SJSA1 (cell line): ENCODE measurements around the gene PAX1. TPM values are rescaled to one million over a fixed set of nuclear protein-coding genes. Genes with fewer than 3 reads are reported as not detected.

ENCODE experiments used
- DNase-seq, 2 experiments: peaks; one replicate each; pipeline ENCODE4 v3.0.0-alpha.2; 2015 to 2020; ENCODE audit warnings: low spot score in 2 of 2, low read depth in 1 of 2
- H3K27ac ChIP-seq: fragments of 250-450 bp; sonication (Bioruptor Pico); 2 replicates; pipeline ENCODE4 v1.5.1; 2020; ENCODE audit warnings: mild to moderate bottlenecking, moderate library complexity
- H3K27me3 ChIP-seq: fragments of 250-450 bp; sonication (Bioruptor Pico); replicated peaks from 2 replicates; pipeline ENCODE4 v1.5.1; 2020; ENCODE audit warnings: mild to moderate bottlenecking, moderate library complexity
- H3K36me3 ChIP-seq: fragments of 250-450 bp; sonication (Bioruptor Pico); 2 replicates; pipeline ENCODE4 v1.5.1; 2020; ENCODE audit warnings: mild to moderate bottlenecking
- H3K4me1 ChIP-seq: fragments of 250-450 bp; sonication (Bioruptor Pico); replicated peaks from 2 replicates; pipeline ENCODE4 v1.6.1; 2021; ENCODE audit warnings: mild to moderate bottlenecking
- H3K4me3 ChIP-seq: fragments of 250-450 bp; sonication (Bioruptor Pico); 2 replicates; pipeline ENCODE4 v1.5.1; 2020; ENCODE audit warnings: mild to moderate bottlenecking
- H3K9me3 ChIP-seq: fragments of 250-450 bp; sonication (Bioruptor Pico); replicated peaks from 2 replicates; pipeline ENCODE4 v1.5.1; 2020; ENCODE audit warnings: mild to moderate bottlenecking
- total RNA-seq: library from RNA; depleted of rRNA; stranded (reverse); fragments of >200 nt; shearing (Covaris generic); gene quantifications from 2 replicates; pipeline ENCODE4 v1.2.3, GENCODE V29; 2014; rRNA removed

Gene PAX1
- total RNA-seq: not detected in 2 replicates

DNA sequence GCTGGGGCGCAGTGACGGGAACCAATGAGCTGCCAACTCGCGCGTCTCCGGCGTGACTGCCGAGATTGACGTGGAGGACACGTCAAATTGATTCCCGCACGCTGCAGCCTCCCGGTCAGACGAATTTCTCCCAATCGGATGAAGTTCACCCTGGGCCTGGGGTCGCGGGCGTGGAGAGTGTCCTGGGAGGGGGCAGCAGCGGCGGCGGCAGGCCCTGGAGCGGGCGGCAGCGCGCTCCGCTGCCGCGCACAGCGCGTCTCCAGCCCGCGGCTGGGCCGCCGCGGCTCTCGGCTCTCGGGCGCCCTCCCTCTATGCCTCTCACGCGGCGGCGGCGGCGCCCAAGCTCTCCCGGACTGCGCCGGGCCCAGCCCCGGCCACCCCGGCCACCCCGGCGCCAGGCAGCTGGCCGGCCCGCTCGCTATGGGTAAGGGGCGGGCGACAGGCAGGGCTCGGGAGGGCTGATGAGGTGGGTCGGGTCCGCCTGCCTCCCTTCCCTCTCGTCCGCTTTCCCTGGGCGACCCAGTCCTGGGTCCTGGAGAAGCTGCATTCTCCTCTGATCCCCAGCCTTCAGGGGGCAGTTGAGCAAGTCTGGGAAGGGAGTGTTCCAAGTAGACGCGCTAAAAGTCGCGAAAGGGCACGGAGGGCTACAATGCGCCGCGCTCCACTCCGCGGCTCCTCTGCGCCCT, at the start of gene PAX1:
Gene PAX1 (plus strand): TSS at position 90 of the 686 bp plus-strand sequence. CDS start 49 bp downstream, at position 139.
- H3K36me3 ChIP-seq: no peaks in the 10 kb centered on the region
- H3K9me3 ChIP-seq: no peaks in the 10 kb centered on the region
- H3K27ac ChIP-seq: no peak within 1 kb of the TSS
- DNase-seq: no peak
- no peak within 1 kb of the TSS for H3K4me3 ChIP-seq
- H3K4me1 ChIP-seq: no peaks in the 10 kb centered on the region
- peaks cover 11% of the 10 kb centered on the region for H3K27me3 ChIP-seq

DNA sequence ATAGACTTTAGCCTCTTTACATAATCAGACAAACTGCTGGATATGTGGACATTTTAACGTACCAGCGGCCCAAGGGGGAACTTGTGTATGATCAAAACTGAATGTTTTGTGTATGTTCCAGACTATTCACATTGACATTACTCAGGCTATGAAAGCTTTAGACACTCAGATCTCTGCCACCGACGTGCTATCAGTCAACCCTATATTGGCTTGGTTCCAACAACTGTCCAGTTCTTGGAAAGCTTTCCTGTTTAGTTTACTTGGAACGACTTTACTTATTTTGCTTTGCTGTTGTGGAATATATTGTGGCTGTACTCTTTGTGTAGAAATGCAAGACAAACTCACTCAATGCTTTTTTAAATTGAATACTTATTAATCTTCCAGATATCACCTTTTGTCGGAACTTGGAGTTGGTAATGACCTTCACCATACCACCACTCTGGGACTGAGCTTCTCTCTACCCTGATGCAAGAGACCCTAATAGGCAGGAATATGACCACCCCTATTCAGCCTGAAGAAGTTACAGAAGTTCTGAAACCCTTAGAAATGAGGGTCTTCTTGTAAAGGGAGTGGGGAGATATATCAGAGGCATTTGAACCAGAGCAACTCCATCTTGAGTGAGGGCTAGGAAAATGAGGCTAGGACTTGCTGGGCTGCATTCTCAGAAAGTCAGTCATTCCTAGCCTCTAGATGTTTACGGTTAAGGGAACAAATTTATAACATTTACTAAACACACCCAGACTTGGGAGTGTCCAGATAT, 49.0 kb upstream of the PAX1 start:
- no peak overlapping the region for H3K4me3 ChIP-seq
- DNase-seq: no peak
- H3K36me3 ChIP-seq: no peaks in the 10 kb centered on the region
- H3K4me1 ChIP-seq: no peaks in the 10 kb centered on the region
- H3K27me3 ChIP-seq: no peaks in the 10 kb centered on the region
- H3K27ac ChIP-seq: no peak overlapping the region
- H3K9me3 ChIP-seq: no peaks in the 10 kb centered on the region

DNA sequence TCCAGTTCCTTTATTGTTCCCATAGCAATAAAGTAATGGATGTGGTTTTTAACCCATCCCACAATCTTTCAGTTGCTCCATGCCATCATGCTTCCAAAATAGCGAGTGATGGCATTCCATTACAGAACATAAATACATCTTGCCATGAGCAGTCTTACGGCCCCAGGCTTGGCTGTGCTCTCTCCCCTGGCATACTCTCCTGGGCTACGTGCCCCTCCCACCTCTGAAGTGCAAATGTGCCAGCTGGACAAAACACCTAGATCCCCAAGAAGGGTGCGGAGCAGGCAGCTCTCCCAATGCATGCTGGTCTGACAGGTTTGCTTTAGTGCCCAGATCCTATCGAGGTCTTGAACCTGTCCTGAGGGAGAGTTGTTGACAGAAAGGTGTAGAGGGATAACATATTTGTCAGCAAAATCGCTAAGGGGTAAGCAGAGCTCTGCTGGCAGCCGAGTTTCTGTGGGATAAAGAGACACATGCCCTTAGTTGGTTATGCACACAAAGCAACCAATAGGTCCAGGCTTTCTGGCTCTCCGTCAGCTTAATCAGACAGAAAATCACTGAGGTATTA, 43.9 kb upstream of the PAX1 start:
- Histone ChIP-seq H3K9me3 (no peaks in the 10 kb centered on the region), H3K4me1 (no peaks in the 10 kb centered on the region)

DNA sequence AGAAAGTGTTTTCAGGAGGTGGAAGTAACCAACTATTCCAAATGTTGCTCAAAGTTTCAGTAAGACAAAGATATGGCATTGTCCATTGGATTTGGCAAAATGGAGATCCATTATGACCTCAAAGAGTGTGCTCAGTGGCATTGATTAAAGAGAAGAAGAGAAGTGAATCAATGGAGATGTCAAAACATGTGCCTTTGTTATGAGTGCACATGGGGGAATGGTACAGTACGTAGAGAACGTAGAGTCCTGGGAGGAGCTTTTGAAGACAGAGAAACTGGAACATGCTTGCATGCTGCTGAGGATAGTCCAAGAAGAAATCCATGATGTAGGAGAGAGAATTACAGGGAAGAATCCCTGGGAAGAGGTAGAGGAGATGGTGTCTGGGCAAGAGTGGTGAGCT, 42.0 kb upstream of the PAX1 start:
- Histone ChIP-seq H3K36me3 (no peaks in the 10 kb centered on the region), H3K27ac (no peak overlapping the region), H3K9me3 (no peaks in the 10 kb centered on the region), H3K27me3 (no peaks in the 10 kb centered on the region), H3K4me1 (no peaks in the 10 kb centered on the region), H3K4me3 (no peak overlapping the region)
- DNase-seq: no peak

More for the DNA sequence above, 43.9 kb upstream of the PAX1 start:
- no peak for DNase-seq
- Histone ChIP-seq H3K36me3 (no peaks in the 10 kb centered on the region), H3K27ac (no peak overlapping the region), H3K27me3 (no peaks in the 10 kb centered on the region), H3K4me3 (no peak overlapping the region)

DNA sequence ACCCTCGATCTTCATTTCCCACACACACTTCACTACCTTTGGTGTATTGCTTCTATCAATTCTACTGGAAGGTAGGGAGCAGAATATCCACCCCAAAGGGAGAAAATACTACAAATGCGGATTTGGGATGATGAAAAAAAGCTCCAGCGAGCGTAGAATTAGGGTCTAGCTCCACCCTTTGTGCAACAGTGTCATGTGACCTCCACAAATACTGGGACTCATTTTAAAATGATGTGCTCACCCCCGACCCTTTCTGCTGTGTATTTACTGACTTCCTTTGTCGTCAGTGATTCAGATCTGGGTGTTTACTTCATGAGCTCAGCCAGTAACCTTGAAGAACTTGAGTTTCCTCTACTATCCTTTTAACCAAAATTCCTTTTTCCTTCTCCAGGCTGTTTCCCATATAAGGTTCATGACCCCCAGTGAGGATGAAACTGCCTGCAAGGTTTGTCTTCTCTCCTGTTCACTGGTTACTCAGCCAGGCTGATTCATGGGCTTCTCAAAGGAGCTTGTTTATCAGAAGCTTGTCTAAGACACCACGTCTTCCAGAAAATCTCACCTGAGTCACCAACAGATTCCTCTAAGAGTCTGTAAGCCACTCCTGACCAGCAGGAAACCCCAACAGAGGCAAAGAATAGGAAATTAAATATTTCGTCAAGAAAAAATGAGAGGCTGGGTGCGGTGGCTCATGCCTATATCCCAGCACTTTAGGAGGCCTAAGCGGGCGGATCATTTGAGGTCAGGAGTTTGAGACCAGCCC, 39.6 kb upstream of the PAX1 start:
- Histone ChIP-seq H3K27me3 (no peaks in the 10 kb centered on the region), H3K4me3 (no peak overlapping the region), H3K9me3 (no peaks in the 10 kb centered on the region), H3K36me3 (no peaks in the 10 kb centered on the region), H3K4me1 (no peaks in the 10 kb centered on the region), H3K27ac (no peak overlapping the region)
- DNase-seq: no peak

DNA sequence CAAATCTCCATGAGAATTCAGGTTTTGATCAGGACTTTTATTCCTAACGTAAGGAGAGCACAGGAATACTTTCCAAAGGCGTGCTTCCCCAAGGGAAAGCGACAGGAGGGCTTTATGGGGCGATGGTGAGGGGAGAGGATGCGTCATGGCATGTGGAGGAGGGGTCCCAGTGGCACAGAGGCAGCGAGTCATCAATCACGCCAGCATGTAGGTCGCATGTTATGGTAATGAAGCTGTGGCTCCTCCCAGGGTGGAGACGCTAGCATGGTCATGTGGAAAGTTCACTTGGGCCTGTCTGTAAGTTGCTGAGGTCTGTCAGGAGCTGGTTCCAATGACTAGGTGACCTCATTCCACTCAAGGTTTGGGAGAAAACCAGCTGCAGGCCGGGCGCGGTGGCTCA, 35.3 kb upstream of the PAX1 start:
- H3K27ac ChIP-seq: no peak overlapping the region

DNA sequence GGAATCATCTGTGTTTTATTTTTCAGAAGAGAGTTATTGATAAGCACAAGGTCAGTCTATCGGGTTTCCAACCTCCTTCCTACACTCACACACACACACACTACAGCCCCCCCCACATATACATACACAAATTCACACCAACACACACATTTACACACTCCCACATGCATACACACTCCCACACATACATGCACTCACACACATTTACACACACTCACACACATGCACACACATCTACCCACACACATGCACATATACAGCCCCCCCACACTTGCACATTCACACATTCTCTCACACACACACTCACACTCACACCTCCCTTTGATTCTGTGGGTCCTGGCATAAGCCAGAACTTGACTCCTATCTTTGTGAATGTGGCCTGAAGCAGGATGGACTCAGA, 34.5 kb upstream of the PAX1 start:
- Histone ChIP-seq H3K27me3 (no peaks in the 10 kb centered on the region), H3K36me3 (no peaks in the 10 kb centered on the region), H3K9me3 (no peaks in the 10 kb centered on the region), H3K27ac (no peak overlapping the region), H3K4me1 (no peaks in the 10 kb centered on the region), H3K4me3 (no peak overlapping the region)
- no peak for DNase-seq

More for the DNA sequence above, 35.3 kb upstream of the PAX1 start:
- Histone ChIP-seq H3K9me3 (no peaks in the 10 kb centered on the region), H3K27me3 (no peaks in the 10 kb centered on the region), H3K4me3 (no peak overlapping the region), H3K4me1 (no peaks in the 10 kb centered on the region), H3K36me3 (no peaks in the 10 kb centered on the region)
- no peak for DNase-seq

DNA sequence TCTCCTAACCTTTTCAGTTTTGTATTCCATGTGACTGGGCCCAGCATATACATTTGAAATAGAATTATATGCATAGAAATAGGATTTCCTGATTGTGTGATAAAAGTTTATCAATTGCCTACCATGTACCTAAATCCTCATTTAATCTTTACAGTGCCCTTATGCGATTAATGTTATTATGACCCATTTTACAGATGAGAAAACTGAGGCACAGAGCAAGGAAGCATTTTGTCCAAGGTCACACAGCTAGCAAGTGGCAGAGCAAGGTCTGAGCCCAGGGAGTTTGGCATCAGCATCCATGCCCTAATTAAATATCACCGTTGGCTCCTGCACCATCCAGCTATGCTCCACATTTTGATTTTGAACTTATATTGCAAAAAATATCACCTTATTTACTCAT, 28.2 kb upstream of the PAX1 start:
- DNase-seq: no peak
- Histone ChIP-seq H3K36me3 (no peaks in the 10 kb centered on the region), H3K9me3 (no peaks in the 10 kb centered on the region), H3K4me3 (no peak overlapping the region), H3K27me3 (no peaks in the 10 kb centered on the region), H3K27ac (no peak overlapping the region), H3K4me1 (no peaks in the 10 kb centered on the region)

DNA sequence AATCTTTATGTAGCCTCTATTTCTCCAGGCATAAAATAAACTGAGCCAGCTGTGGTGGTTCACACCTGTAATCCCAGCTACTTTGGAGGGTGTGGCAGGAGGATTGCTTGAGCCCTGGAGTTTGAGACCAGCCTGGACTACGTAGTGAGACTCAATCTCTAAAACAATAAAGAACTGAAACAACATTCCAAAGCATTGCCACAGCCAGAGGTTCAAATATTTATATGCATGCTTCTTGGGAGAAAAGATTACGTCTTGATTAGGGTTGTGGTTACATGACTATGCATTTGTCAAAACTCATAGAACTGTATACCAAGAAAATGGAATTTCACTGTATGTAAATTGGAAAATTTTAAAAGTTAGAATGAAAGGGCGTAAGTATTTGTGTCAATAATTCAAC, 27.7 kb upstream of the PAX1 start:
- no peak for DNase-seq
- Histone ChIP-seq H3K4me1 (no peaks in the 10 kb centered on the region), H3K4me3 (no peak overlapping the region), H3K36me3 (no peaks in the 10 kb centered on the region), H3K9me3 (no peaks in the 10 kb centered on the region), H3K27ac (no peak overlapping the region), H3K27me3 (no peaks in the 10 kb centered on the region)

DNA sequence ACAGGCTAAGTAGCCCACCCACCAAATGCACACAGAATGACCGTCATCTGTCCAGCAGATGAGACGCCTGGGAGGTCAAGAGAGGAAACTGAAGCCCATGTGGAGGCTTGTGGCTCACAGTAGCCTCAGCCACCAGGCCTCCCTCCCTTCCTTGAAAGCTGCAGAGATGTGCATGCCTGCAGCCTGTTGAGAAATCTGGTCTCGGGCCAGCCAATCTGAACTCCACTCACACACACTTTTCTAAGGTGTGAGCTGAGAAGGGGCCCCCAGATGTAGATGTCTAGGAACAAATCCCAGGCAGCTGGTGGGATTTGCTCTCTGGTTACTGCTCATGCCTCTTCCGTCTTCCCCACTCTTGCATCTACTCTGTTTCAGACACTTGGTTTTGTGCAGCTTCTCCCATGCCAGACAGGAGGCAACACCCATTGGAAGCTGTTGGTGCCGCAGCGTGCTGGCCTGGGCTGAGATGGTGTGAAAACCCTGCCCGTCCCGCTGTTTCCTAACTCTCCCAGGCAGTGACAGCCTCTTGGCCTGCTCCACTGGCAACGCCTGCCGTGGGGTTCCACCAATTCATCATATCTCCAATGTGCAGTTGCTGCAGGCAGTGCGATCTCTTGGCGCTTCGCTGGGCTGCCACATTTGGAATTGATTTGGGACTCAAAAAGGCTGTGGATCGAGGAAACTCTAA, 24.1 kb upstream of the PAX1 start:
- DNase-seq: no peak
- Histone ChIP-seq H3K9me3 (no peaks in the 10 kb centered on the region), H3K27ac (no peak overlapping the region), H3K4me1 (no peaks in the 10 kb centered on the region), H3K4me3 (no peak overlapping the region), H3K36me3 (no peaks in the 10 kb centered on the region), H3K27me3 (no peaks in the 10 kb centered on the region)

DNA sequence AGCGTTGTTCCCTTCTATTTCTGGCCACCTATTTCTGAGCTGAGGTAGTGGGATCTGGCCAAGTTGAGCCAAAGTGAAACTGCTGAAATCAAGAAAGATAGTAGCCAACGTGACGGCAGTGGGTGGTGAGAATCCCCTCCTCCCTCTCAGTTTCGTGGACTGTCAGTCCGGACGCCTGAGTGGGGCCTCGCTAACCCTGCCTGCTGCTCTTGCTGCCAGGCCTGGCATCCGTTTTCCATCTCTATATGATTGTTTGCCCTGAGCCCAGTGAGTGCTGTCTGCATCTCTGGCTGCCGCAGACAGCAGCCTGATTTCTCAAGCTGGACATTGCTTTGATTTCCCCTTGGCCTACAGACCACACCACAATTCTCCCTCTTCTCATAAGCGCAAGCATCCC, 23.5 kb upstream of the PAX1 start:
- DNase-seq: no peak
- Histone ChIP-seq H3K27me3 (no peaks in the 10 kb centered on the region), H3K4me1 (no peaks in the 10 kb centered on the region), H3K36me3 (no peaks in the 10 kb centered on the region), H3K27ac (no peak overlapping the region), H3K9me3 (no peaks in the 10 kb centered on the region), H3K4me3 (no peak overlapping the region)

DNA sequence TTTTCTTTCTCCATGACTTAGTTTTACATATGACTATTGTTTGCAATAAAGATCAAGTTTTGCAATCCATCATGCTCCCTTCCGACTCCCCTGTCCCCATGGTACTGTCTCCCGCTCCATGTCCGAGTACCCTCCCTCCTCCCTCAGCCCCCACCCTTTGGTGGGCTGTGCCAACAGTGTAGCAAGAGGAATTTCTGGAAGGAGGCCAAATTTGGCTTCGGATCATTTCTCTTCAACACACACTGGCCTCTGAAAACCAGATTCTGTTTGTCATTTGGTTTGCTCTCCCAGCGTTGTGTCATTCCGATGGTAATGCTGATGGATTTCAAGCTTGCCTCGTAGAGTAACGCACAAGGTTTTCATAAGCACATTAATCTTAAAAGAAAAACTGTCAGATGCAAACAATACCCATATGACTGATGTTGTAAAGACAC, 22.9 kb upstream of the PAX1 start:
- Histone ChIP-seq H3K4me1 (no peaks in the 10 kb centered on the region), H3K27me3 (no peaks in the 10 kb centered on the region), H3K9me3 (no peaks in the 10 kb centered on the region), H3K36me3 (no peaks in the 10 kb centered on the region), H3K27ac (no peak overlapping the region), H3K4me3 (no peak overlapping the region)
- no peak for DNase-seq

DNA sequence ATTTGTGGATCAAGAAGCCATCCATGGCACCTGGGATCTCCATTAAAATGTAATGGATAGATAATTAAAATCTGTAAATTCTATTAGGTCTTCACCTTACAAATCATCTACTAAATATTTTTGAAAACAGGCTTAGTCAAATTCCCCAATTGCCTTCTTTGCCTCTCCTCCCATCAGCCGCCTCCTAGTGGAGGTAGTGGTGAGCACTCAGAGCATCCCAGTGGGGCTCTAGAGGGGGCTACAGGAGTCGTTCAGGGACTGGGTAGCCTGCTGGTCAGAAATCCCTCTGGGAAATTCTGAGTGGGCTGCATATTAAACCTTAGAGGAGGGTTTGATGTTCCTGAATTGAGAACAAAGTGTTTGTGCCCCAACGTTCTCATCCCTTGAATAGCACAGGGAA, 20.8 kb upstream of the PAX1 start:
- Histone ChIP-seq H3K36me3 (no peaks in the 10 kb centered on the region), H3K9me3 (no peaks in the 10 kb centered on the region), H3K4me1 (no peaks in the 10 kb centered on the region), H3K4me3 (no peak overlapping the region), H3K27me3 (no peaks in the 10 kb centered on the region), H3K27ac (no peak overlapping the region)
- DNase-seq: no peak
